Fibroblast of villous mesenchyme (primary cell): ENCODE results near the gene SBNO2. TPM values are rescaled to one million over a fixed set of nuclear protein-coding genes. Genes with fewer than 3 reads are reported as not detected.

Experiments
- DNase-seq: peaks from one replicate; pipeline ENCODE4 v3.0.0-alpha.2; 2010; ENCODE audit warnings: low read depth
- H3K4me3 ChIP-seq: 2 replicates; pipeline ENCODE4 v1.5.1; 2011; ENCODE audit warnings: low read depth, mild to moderate bottlenecking, low read length
- total RNA-seq: library from RNA; depleted of rRNA; stranded (reverse); fragments of >200 nt; gene quantifications from 2 replicates; pipeline ENCODE4 v1.2.3, GENCODE V29; 2012
- TF ChIP-seq, protein P1 (sequence below): IDR thresholded peaks from 2 replicates; pipeline ENCODE4 v1.5.1; 2012; ENCODE audit warnings: low read depth, mild to moderate bottlenecking, low read length; ENCODE audit not compliant: insufficient read depth

SBNO2 gene
- total RNA-seq, 1 donor, result 69.5 TPM

DNA sequence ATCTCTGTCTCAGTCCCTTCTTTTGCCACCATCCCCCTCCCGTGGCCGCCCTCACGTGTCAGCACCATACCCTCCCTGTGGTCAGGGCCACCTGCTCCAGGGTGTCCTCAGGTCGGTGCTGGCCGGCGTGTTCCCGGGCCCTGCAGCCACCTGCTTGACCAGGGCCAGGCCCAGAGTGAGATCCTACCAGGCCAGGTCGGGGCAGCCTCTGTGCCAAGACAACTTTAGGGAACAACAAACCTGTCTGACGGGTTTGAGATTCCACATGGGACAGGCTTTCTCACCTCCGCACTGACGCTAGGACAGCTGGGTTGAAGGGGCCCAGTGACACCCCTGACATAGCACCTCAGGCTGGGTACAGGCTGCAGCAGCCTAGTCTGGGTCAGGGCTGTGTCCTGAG is 7.5 kb upstream of the SBNO2 start:
- DNase-seq, result no peak
- no peak overlapping the region for H3K4me3 ChIP-seq
- TF ChIP-seq, protein P1, sequence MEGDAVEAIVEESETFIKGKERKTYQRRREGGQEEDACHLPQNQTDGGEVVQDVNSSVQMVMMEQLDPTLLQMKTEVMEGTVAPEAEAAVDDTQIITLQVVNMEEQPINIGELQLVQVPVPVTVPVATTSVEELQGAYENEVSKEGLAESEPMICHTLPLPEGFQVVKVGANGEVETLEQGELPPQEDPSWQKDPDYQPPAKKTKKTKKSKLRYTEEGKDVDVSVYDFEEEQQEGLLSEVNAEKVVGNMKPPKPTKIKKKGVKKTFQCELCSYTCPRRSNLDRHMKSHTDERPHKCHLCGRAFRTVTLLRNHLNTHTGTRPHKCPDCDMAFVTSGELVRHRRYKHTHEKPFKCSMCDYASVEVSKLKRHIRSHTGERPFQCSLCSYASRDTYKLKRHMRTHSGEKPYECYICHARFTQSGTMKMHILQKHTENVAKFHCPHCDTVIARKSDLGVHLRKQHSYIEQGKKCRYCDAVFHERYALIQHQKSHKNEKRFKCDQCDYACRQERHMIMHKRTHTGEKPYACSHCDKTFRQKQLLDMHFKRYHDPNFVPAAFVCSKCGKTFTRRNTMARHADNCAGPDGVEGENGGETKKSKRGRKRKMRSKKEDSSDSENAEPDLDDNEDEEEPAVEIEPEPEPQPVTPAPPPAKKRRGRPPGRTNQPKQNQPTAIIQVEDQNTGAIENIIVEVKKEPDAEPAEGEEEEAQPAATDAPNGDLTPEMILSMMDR, result no peak

DNA sequence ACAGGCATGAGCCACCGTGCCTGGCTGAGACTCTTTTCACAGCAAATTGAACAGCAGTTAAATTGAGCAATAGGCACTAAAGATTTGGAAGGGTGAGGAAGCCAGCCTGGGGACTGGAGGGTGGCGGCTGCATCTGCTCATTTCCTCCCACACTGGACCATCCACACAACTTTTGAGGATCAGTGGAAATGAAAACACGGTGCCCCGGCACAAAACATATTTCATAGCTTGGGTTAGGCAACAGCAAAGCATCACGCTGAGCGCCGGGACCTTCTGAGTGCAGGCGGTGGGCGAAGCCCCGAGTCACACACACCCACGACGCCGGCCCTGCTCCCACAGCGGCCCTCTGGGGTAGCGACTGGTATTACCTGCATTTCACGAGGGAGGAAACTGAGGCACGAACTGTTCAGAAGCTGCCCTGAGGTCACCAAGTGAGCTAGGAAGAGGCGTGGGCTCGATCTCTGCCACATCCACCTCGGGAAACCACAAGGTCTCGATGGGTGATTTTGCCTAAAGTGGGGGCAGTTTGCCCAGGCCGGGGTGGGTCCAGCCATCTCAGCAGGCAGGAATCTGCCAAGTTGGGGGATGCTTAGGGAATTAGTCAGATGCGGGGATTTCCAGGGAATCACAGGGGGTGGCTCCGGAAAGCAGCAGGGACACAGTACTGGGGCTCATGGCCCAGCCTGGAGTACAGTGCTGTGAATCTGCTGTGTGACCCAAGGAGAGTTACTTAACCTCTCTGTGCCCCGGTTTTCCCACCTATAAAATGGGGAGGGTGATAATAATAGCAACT is 3.5 kb upstream of the SBNO2 start:
- DNase-seq, result peak; percentile 89

DNA sequence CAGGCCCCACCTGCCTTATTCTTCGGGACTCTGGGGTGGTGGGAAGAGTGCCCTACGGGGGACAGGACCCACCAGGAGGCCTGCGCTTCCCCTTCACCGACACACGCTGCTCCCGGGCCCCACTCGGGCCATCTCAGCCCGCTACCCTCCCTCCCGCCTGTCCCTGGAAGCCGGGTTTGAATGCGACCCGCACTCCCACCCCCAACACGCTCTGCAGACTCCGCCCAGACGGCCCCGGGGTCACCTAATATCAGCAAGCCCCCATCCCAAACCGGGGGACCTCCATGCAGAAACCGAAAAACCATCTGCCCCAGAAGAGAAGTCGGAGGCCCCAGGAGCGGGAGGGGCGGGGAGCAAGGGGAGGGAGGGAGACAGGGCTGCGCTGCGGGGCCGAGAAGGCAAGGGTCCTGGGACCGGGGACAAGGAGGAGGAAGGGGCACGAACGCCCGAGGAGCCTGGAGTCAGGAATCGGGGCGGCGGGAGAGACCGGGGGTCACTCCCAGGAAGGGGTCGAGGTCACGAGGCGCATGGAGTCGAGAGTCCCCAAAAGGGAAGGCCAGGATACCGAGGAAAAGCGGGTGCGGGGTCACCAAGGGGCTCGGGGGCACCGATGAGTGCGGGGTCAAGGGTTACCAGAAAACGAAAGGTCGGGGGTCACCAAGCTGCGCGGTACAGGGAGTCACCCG is 766 bp downstream of the SBNO2 start:
- H3K4me3 ChIP-seq, result peak overlapping the region; percentile 89
- TF ChIP-seq, protein P1, result no peak
- DNase-seq, result no peak

More for the DNA sequence above, 3.5 kb upstream of the SBNO2 start:
- TF ChIP-seq, protein P1, result peak; percentile 46
- peak overlapping the region; percentile 9 for H3K4me3 ChIP-seq

DNA sequence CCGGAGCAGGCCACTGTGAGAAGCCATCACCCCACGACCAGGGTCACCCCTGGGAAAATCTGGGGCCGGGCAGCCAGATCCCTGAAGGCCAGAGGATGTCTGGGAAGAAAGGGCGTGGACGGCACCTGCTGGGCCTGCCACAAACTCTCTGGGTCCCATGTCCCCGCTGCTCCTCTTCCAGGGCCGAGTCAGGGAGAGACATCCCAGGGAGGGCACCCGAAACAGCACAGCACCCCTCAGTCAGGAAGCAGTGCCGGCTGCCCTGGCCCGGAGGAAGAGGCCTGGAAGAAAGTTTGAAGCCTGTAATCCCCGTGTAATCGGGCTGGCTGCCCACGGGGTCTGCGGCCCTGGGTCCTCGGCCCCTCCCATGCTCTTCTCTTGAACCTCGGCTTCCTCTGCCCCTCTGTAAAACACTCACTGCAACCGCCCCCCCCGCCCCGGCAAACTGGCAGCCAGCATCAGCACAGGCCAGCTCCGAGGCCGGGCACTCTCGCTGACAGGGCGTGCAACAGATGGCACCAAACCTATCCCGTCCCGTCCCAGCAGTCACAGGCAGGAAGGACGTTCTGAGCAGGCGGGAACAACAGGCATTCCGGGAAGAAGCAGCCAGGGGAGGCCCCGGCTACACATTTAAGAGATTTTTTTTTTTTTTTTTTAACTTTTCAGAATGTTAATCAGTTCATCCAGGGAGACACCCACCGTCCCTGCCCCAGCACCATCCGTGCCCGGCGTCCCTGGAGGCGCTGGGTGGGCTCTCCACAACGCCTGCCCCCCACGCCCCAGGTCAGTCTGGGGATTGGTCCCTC is 1.5 kb downstream of the SBNO2 start:
- peak; percentile 70 for DNase-seq
- H3K4me3 ChIP-seq, result peak overlapping the region; percentile 89

DNA sequence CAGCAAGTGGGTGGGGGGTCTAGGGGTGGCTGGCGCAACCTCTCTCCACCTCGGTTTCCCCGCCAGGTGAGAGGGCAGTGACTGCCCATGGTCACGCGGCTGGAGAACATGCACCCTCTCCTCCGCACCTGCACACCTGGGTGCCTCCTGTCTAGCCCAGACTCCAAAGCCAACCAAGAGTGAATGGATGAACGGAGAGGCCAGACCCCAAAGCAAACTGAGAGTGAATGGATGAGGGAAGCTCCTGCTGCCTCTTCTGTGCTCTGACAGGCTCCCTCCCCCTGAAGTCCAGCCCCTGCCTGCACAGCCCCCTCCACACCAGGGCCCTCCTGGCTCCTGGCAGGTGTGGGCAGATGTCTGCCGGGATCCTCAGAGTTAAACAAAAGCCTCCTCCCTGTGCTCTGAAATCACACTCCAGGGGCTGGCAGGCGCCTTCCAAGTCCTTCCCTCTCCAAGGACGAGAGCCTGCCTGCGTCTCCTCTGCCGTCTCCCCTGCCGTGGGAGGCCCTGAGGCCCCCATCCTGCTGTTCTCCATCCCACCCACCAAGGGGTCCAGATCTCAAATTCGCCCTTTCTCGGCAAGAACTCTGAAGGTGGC is 2.2 kb downstream of the SBNO2 start:
- TF ChIP-seq, protein P1, result no peak
- no peak for DNase-seq
- H3K4me3 ChIP-seq, result peak overlapping the region; percentile 89

More for the DNA sequence above, 1.5 kb downstream of the SBNO2 start:
- TF ChIP-seq, protein P1, result no peak
